ENCODE results near the gene C11orf98.

C11orf98 gene

DNA sequence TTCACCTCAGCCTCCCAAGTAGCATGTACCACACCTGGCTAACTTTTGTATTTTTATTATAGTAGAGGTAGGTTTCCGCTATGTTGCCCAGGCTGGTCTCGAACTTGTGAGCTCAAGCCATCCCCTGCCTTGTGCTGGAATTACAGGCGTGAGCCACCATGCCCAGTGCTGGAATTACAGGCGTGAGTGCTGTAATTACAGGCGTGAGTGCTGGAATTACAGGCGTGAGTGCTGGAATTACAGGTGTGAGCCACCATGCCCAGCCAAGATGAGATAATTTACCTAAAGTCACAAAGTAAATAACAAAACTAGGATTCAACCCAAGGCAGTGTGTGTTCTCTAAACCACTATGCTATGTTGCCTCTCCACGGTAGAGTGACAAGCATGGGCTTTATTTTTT is 17.5 kb upstream of the C11orf98 start:
- TF ChIP-seq, protein P1, sequence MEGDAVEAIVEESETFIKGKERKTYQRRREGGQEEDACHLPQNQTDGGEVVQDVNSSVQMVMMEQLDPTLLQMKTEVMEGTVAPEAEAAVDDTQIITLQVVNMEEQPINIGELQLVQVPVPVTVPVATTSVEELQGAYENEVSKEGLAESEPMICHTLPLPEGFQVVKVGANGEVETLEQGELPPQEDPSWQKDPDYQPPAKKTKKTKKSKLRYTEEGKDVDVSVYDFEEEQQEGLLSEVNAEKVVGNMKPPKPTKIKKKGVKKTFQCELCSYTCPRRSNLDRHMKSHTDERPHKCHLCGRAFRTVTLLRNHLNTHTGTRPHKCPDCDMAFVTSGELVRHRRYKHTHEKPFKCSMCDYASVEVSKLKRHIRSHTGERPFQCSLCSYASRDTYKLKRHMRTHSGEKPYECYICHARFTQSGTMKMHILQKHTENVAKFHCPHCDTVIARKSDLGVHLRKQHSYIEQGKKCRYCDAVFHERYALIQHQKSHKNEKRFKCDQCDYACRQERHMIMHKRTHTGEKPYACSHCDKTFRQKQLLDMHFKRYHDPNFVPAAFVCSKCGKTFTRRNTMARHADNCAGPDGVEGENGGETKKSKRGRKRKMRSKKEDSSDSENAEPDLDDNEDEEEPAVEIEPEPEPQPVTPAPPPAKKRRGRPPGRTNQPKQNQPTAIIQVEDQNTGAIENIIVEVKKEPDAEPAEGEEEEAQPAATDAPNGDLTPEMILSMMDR (IDR thresholded peaks at IDR 0.05; ENCODE audit: low read depth, low read length): no peak
- DNase-seq (ENCODE audit: low read depth in 2 of 2): no peak
- no peak overlapping the region for H3K4me3 ChIP-seq (replicated peaks in 1 of 2; ENCODE audit: low read depth in 2 of 2, low read length in 2 of 2)

DNA sequence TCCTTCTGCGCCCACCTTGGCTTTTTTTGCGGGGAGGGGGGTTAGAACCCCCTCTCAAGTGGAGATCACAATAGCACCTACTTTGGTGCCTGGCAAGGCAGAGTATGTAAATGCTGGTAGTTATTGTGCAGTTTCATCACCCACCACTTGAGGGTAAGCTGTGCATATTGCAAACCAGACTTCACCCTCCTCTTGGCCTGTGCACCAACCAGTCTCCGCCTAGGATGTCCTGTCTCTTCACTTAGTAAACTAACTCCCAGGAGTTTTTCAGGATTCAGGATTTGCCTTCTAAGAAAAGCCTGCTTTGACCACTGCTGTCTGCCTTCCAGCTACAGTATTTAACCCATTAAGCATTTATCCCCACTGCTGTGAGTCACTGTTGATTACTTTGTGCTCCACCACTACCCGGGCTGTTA is 15.8 kb upstream of the C11orf98 start:
- TF ChIP-seq, protein P1 (IDR thresholded peaks at IDR 0.05; ENCODE audit: low read depth, low read length): peak; percentile 68
- H3K4me3 ChIP-seq (replicated peaks in 1 of 2; ENCODE audit: low read depth in 2 of 2, low read length in 2 of 2): no peak overlapping the region
- DNase-seq (ENCODE audit: low read depth in 2 of 2): peak; percentile 87 to 92

DNA sequence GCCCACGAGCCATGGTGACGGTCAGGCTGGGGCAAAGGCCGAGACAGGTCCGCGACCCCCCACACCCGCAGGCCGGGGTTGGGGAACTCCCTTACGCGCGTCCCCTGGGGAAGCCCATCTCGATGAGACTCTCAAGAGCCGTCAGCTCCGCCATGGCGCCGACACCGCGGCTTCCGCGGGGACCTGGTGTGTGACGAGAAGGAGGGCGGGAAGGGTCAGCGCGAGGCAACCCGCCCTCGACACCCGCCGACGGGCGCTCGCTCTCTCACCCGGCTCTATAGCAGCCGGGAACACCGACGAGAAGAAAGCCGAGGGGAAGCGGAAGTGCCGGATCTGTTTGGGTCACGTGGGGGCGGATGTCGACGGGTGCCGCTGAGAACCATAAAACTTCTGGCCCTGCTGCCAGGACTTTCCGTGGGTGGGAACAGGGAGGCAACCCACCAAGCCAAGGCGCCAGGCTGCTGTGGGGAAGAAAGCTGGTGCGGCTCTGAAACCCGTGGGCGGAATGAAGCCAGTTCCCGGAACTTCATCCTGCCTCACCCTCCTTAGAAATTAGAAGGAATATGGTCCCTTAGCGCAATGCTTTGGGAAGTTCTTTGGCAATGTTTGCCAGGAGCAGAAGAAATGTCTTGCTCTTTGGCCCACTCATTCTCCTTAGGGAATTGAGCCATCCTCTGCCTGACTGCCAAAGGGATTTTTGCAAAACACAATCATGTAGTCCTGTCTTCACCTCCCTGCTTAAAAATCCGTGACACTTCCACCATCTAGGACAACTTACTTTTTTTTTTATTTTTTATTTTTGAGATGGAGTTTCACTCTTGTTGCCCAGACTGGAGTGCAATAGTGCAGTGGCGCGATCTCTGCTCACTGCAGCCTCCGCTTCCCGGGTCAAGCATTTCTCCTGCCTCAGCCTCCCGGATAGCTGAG is 14.0 kb upstream of the C11orf98 start, which contains the start of gene UBXN1:
TSS of gene UBXN1 (minus strand) at position 304 of the 927 bp plus-strand sequence. CDS start at position 154, 150 bp downstream.
- peak within 1 kb of the TSS; percentile 75 to 98 for H3K4me3 ChIP-seq (replicated peaks in 1 of 2; ENCODE audit: low read depth in 2 of 2, low read length in 2 of 2)
- DNase-seq (ENCODE audit: low read depth in 2 of 2): peak; percentile 95 to 97
- TF ChIP-seq, protein P1 (IDR thresholded peaks at IDR 0.05; ENCODE audit: low read depth, low read length): no peak

DNA sequence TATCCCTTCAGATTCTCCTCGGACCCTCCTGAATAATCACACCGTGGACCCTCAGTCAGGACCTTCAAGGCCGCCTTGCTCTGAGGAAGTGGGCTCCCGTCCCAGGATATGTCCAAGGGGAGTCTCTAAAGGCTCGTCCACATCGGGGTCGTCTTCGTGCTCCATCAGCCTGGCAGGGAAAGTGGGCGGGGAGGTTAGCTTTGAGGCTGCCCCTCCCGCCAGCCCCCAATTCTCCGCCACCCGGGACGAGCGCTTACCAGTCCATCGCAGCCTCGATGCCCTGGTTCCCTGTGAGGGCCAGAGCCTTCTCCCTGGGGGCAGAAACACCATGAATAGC is 13.4 kb upstream of the C11orf98 start:
- DNase-seq (ENCODE audit: low read depth in 2 of 2): no peak
- peak overlapping the region; percentile 75 to 98 for H3K4me3 ChIP-seq (replicated peaks in 1 of 2; ENCODE audit: low read depth in 2 of 2, low read length in 2 of 2)

DNA sequence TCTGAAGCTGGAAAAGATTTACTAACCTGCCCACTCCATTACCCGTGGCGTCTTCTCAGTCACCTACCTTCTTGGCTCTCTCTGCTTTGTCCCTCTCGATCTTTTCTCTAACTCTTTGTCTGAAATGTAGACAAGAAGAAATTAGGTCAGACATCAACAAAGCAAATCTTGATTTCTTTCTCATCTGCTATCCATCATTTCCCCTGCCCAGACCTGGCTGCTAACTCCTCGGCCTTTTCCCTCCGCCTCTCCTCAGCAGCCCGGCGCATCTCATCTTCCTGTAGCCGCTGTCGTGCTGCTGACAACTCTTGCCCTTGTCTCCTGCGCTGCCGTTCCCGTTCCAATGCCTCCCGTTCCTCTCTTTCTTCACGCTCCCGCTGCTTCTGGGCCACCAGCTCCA is 12.7 kb upstream of the C11orf98 start:
- DNase-seq (ENCODE audit: low read depth in 2 of 2): no peak
- TF ChIP-seq, protein P1 (IDR thresholded peaks at IDR 0.05; ENCODE audit: low read depth, low read length): no peak
- H3K4me3 ChIP-seq (replicated peaks in 1 of 2; ENCODE audit: low read depth in 2 of 2, low read length in 2 of 2): peak overlapping the region in 1 of 2 donors; percentile 15

More for the DNA sequence above, 13.4 kb upstream of the C11orf98 start:
- TF ChIP-seq, protein P1 (IDR thresholded peaks at IDR 0.05; ENCODE audit: low read depth, low read length): no peak

DNA sequence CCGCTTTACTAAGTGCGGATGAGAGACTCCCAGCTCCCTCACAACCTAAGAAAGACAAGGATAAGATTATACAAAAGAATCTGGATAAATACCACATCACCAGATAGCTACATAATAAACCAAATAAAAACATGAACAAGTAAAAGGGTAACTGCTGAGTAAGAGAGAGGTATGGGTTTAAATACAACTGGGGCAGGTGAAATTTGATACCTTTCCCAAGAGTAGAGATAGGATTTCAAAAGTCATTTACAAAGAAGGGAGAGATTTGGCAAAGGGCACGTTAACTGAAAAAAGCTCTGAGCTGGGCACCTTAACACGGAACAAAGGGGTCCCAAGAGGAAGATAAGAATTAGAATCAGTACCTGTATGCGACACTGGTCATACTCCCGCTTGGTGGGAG is 12.1 kb upstream of the C11orf98 start:
- TF ChIP-seq, protein P1 (IDR thresholded peaks at IDR 0.05; ENCODE audit: low read depth, low read length): no peak
- no peak overlapping the region for H3K4me3 ChIP-seq (replicated peaks in 1 of 2; ENCODE audit: low read depth in 2 of 2, low read length in 2 of 2)
- DNase-seq (ENCODE audit: low read depth in 2 of 2): no peak
